Smooth muscle cell (in vitro differentiated cells): Measurements from ENCODE around the gene SPTY2D1. TPM values are rescaled to one million over a fixed set of nuclear protein-coding genes. Genes with fewer than 3 reads are reported as not detected.
"Not testable (repeated sequence)": the region's sequence is repeated elsewhere in the genome, so short reads cannot be mapped to it uniquely, and the experiment has no call there.

ENCODE experiments used
- DNase-seq: peaks from one replicate; lab custom pipeline; 2025; ENCODE audit not compliant: unreplicated experiment; lab: John Stamatoyannopoulos, UW
- H2AFZ ChIP-seq: fragments of 200-600 bp; sonication (generic); 2 replicates; pipeline ENCODE4 v1.6.0; 2016; ENCODE audit warnings: antibody characterized with exemption, low read depth, mild to moderate bottlenecking
- H3F3A ChIP-seq: fragments of 200-600 bp; sonication (generic); 2 replicates; pipeline ENCODE4 v1.6.0; 2017; ENCODE audit warnings: antibody characterized with exemption, low read depth
- H3K27ac ChIP-seq: fragments of 200-600 bp; sonication (generic); 2 replicates; pipeline ENCODE4 v1.5.1; 2016; ENCODE audit warnings: low read depth, mild to moderate bottlenecking
- H3K27me3 ChIP-seq: fragments of 200-600 bp; sonication (generic); 2 replicates; pipeline ENCODE4 v1.6.1; 2016; ENCODE audit warnings: low read depth, mild to moderate bottlenecking
- H3K36me3 ChIP-seq: fragments of 200-600 bp; sonication (generic); 2 replicates; pipeline ENCODE4 v1.5.1; 2016; ENCODE audit warnings: low read depth
- H3K4me1 ChIP-seq: fragments of 200-600 bp; sonication (generic); 2 replicates; pipeline ENCODE4 v1.5.1; 2016; ENCODE audit warnings: low read depth
- H3K4me2 ChIP-seq: fragments of 200-600 bp; sonication (generic); 2 replicates; pipeline ENCODE4 v1.6.0; 2016; ENCODE audit warnings: mild to moderate bottlenecking
- H3K4me3 ChIP-seq: fragments of 200-600 bp; sonication (generic); 2 replicates; pipeline ENCODE4 v1.5.1; 2016; ENCODE audit warnings: mild to moderate bottlenecking
- H3K79me2 ChIP-seq: fragments of 200-600 bp; sonication (generic); 2 replicates; pipeline ENCODE4 v1.6.0; 2016; ENCODE audit warnings: low read depth, mild to moderate bottlenecking
- H3K9ac ChIP-seq: fragments of 200-600 bp; sonication (generic); 2 replicates; pipeline ENCODE4 v1.6.0; 2016; ENCODE audit warnings: low read depth
- H3K9me3 ChIP-seq: fragments of 200-600 bp; sonication (generic); replicated peaks from 2 replicates; pipeline ENCODE4 v1.5.1; 2016; ENCODE audit warnings: low read depth
- H4K20me1 ChIP-seq: fragments of 200-600 bp; sonication (generic); 2 replicates; pipeline ENCODE4 v1.6.0; 2016; ENCODE audit warnings: low read depth
- WGBS: methylation state at CpG from one replicate; pipeline ENCODE4 v1.1.7; 2016; ENCODE audit warnings: low lambda C conversion rate; 5-methylcytosine and 5-hydroxymethylcytosine counted together
- polyA plus RNA-seq: library from polyadenylated mRNA; unstranded; fragments of >200 nt; fragmentation: Nextera tagmentation; extraction: Ambion mirVana; gene quantifications from 2 replicates; pipeline ENCODE4 v1.2.1, GENCODE V29; 2016
- total RNA-seq: library from RNA; depleted of rRNA; stranded (reverse); fragments of >200 nt; gene quantifications from 2 replicates; pipeline ENCODE4 v1.2.3, GENCODE V29; 2014
- TF ChIP-seq, protein P1 (sequence below): fragments of 200-600 bp; sonication (generic); IDR thresholded peaks from 2 replicates; pipeline ENCODE4 v1.5.1; 2017; ENCODE audit warnings: borderline replicate concordance, mild to moderate bottlenecking, antibody characterized with exemption; ENCODE audit not compliant: insufficient read depth, poor library complexity, severe bottlenecking

SPTY2D1 gene
- total and polyA plus RNA-seq, 2 experiments from 2014 or later: 18.8 to 42.7 TPM

DNA sequence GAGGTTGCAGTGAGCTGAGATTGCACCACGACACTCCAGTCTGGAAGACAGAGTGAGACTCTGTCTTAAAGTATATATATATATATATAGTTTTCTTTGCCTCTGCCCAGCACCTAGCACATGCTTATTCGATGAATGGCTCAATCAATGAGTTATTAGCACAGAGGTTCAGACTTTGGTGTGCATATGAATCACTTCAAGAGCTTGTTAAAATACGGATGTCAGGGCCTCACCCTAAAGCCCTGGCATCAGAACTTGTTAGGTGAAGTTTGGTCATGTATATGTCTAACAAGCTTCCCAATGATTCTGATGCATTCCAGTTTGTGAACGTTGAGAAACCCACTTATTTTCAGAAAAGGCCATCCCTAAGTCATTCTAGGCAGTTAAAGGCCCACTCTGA lies 42.7 kb upstream of the SPTY2D1 start:
- Histone ChIP-seq H3K4me3 (no peak overlapping the region), H3F3A (no peaks in the 10 kb centered on the region), H3K4me1 (no peaks in the 10 kb centered on the region), H3K9me3 (no peaks in the 10 kb centered on the region), H4K20me1 (no peaks in the 10 kb centered on the region), H2AFZ (no peak overlapping the region), H3K4me2 (no peak overlapping the region), H3K9ac (no peak overlapping the region), H3K27me3 (no peaks in the 10 kb centered on the region), H3K36me3 (no peaks in the 10 kb centered on the region), H3K27ac (no peak overlapping the region), H3K79me2 (no peaks in the 10 kb centered on the region)
- no peak for DNase-seq
- WGBS: 77% methylated on average over 4 of the region's 4 CpGs
- TF ChIP-seq, protein P1, sequence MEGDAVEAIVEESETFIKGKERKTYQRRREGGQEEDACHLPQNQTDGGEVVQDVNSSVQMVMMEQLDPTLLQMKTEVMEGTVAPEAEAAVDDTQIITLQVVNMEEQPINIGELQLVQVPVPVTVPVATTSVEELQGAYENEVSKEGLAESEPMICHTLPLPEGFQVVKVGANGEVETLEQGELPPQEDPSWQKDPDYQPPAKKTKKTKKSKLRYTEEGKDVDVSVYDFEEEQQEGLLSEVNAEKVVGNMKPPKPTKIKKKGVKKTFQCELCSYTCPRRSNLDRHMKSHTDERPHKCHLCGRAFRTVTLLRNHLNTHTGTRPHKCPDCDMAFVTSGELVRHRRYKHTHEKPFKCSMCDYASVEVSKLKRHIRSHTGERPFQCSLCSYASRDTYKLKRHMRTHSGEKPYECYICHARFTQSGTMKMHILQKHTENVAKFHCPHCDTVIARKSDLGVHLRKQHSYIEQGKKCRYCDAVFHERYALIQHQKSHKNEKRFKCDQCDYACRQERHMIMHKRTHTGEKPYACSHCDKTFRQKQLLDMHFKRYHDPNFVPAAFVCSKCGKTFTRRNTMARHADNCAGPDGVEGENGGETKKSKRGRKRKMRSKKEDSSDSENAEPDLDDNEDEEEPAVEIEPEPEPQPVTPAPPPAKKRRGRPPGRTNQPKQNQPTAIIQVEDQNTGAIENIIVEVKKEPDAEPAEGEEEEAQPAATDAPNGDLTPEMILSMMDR: no peak

DNA sequence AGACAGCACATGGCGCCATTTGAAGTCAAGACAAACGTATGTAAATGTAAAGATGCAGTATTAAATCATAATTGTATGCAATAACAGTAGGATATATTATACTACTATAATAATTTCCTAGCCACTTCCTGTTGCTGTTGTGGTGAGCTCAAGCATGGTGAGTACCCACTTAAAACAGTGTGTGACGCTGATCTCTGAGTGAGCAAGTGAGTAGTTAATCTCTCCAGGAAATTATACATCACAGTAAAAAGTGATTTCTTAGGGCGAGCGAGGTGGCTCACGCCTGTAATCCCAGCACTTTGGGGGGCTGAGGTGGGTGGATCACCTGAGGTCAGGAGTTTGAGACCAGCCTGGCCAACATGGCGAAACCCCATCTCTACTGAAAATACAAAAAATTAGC lies 38.1 kb upstream of the SPTY2D1 start:
- not testable (repeated sequence) for H3K36me3 ChIP-seq, H4K20me1 ChIP-seq, H2AFZ ChIP-seq, H3K27me3 ChIP-seq, H3K4me1 ChIP-seq, H3F3A ChIP-seq, H3K79me2 ChIP-seq, H3K9me3 ChIP-seq, H3K4me3 ChIP-seq, H3K4me2 ChIP-seq, H3K9ac ChIP-seq, DNase-seq, H3K27ac ChIP-seq
- 93% methylated on average over 7 of the region's 7 CpGs for WGBS

DNA sequence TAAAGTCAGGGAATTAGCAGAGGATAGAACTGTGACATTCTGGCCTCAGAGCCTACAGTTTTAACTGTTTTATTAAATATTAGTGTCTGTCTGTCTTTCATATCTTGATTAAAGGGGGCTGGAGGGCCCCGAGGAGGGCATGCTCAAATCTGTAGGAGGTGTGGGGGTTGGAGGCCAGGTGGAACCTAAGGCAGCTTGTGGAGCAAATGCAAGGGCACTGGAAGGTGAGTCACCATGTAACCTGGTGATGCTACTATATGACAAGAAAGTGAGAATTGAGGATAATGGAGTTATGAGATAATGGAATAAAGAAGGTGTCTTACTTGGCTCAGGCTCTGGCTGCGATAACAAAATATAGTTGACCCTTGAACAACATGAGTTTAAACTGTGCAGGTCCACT lies 37.1 kb upstream of the SPTY2D1 start:
- Histone ChIP-seq H3K27ac (peak overlapping the region; percentile 12), H2AFZ (no peak overlapping the region), H3K9me3 (no peaks in the 10 kb centered on the region), H3K4me3 (no peak overlapping the region), H3K4me1 (no peaks in the 10 kb centered on the region), H3F3A (no peaks in the 10 kb centered on the region), H3K36me3 (no peaks in the 10 kb centered on the region), H3K4me2 (no peak overlapping the region), H3K79me2 (no peaks in the 10 kb centered on the region), H4K20me1 (no peaks in the 10 kb centered on the region), H3K9ac (no peak overlapping the region), H3K27me3 (no peaks in the 10 kb centered on the region)
- DNase-seq: no peak
- 93% methylated on average over 2 of the region's 2 CpGs for WGBS
- TF ChIP-seq, protein P1: no peak

DNA sequence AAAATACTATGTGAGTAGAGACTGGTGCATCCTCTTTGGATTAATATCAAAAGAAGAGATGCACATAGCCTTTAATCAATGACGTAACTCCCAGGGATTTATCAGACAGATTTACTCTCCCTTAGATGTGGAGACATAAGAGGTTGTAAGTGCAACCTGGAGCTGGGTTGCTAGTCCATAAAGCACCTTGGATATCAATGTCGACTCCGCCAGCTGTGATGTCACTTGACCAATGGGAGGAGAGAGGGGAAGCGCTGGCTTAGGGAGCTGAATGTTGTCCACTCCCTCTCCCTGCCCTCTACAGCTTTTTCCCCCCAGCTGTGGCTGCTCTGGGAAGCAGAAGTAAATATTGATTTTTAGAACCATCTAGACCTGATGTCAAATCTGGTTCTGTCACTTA lies 35.6 kb upstream of the SPTY2D1 start:
- Histone ChIP-seq H3K9me3 (no peaks in the 10 kb centered on the region), H3K9ac (no peak overlapping the region), H3K27ac (no peak overlapping the region), H3K4me1 (no peaks in the 10 kb centered on the region), H3K4me3 (no peak overlapping the region), H3K4me2 (no peak overlapping the region), H3K79me2 (no peaks in the 10 kb centered on the region), H3K36me3 (no peaks in the 10 kb centered on the region), H3F3A (no peaks in the 10 kb centered on the region), H4K20me1 (no peaks in the 10 kb centered on the region), H3K27me3 (no peaks in the 10 kb centered on the region), H2AFZ (no peak overlapping the region)
- TF ChIP-seq, protein P1: no peak
- no peak for DNase-seq
- 83% methylated on average over 4 of the region's 4 CpGs for WGBS
